ENCODE results near the gene ZNF174.

GRCh38 chr16:3400446-3400778 lies 603 bp upstream of the ZNF174 start:
- TF ChIP-seq CTCF (IDR thresholded peaks at IDR 0.05) (no peak), POLR2A (IDR thresholded peaks at IDR 0.05) (no peak)
